ENCODE data around the gene UBAC2.

GRCh38 chr13:99221567-99222239 lies 21.0 kb downstream of the UBAC2 start:
- TF ChIP-seq CTCF (IDR thresholded peaks at IDR 0.05), result no peak
- TF ChIP-seq POLR2A (IDR thresholded peaks at IDR 0.05), result no peak
